Measurements from ENCODE around the gene CORIN.

The CORIN gene

DNA sequence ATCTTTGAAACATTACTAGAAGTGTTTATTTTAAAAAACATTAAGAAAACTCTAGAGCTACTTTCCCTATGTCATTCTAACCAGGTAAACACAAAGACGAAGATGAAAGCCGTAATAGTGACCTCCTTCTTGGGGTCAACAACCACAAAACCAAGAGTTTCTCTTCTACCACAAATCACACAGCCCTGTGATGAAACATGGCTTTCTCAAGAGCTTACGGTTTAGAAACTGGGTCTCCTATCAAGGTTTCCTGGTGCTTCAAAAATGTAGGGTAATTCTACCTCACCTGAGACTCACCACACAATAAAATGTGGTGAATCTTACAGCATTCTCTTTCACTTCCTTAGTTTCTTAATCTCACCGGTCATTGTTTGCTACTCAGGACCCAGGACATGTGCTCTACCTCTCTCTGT, 50.9 kb downstream of the CORIN start:
- Histone ChIP-seq H3K27me3 (replicated peaks; ENCODE audit: insufficient read depth, low read length) (peaks cover 83% of the 10 kb centered on the region), H2AFZ (ENCODE audit: low read length) (no peak overlapping the region), H3K4me1 (ENCODE audit: low read length) (peaks cover 13% of the 10 kb centered on the region), H3K27ac (ENCODE audit: low read length) (no peak overlapping the region), H3K79me2 (ENCODE audit: low read length) (no peaks in the 10 kb centered on the region), H3K4me2 (ENCODE audit: low read depth, low read length) (peak overlapping the region; percentile 25; the same call in 1 of the 2 replicates), H3K4me3 (ENCODE audit: low read length) (no peak overlapping the region), H3F3A (ENCODE audit: insufficient read depth, low read length) (peaks cover 19% of the 10 kb centered on the region), H4K20me1 (ENCODE audit: insufficient read depth, low read length) (peaks cover 5% of the 10 kb centered on the region), H3K9me3 (replicated peaks; ENCODE audit: insufficient read depth, low read length) (no peaks in the 10 kb centered on the region), H3K36me3 (replicated peaks; ENCODE audit: insufficient read depth, low read length) (no peaks in the 10 kb centered on the region), H3K9ac (ENCODE audit: low read length) (no peak overlapping the region), H3K9me2 (replicated peaks; ENCODE audit: insufficient read depth, low read length) (no peaks in the 10 kb centered on the region)
- TF ChIP-seq, protein P1, sequence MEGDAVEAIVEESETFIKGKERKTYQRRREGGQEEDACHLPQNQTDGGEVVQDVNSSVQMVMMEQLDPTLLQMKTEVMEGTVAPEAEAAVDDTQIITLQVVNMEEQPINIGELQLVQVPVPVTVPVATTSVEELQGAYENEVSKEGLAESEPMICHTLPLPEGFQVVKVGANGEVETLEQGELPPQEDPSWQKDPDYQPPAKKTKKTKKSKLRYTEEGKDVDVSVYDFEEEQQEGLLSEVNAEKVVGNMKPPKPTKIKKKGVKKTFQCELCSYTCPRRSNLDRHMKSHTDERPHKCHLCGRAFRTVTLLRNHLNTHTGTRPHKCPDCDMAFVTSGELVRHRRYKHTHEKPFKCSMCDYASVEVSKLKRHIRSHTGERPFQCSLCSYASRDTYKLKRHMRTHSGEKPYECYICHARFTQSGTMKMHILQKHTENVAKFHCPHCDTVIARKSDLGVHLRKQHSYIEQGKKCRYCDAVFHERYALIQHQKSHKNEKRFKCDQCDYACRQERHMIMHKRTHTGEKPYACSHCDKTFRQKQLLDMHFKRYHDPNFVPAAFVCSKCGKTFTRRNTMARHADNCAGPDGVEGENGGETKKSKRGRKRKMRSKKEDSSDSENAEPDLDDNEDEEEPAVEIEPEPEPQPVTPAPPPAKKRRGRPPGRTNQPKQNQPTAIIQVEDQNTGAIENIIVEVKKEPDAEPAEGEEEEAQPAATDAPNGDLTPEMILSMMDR (IDR thresholded peaks at IDR 0.05; ENCODE audit: low read length), result no peak
- TF ChIP-seq EZH2phosphoT487 (IDR thresholded peaks at IDR 0.05; ENCODE audit: low read length) (peak; percentile 98), EZH2 (optimal IDR thresholded peaks at IDR 0.05; ENCODE audit: low read depth, low read length) (no peak)
- DNase-seq, result peak; percentile 96

DNA sequence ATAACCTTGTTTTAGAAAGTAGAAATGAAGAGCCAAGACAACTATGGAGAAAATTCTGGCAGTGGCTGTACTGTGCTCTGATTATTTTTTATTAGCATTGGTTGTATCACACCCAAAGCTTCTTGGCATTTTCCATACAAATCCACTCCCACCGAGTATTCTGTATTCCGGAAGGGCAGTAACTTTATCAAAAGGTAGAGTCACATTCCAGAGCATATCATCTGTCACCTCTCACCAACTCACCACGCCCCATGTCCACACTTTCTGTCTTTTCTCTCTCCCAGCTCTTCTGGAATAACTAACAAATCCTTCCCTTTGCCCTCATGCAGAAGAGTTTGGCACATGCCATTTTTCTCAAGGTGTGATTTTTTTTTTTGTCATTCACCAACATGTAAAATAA, 52.7 kb downstream of the CORIN start:
- DNase-seq, result no peak
- H3K36me3 ChIP-seq (replicated peaks; ENCODE audit: insufficient read depth, low read length), result no peaks in the 10 kb centered on the region

DNA sequence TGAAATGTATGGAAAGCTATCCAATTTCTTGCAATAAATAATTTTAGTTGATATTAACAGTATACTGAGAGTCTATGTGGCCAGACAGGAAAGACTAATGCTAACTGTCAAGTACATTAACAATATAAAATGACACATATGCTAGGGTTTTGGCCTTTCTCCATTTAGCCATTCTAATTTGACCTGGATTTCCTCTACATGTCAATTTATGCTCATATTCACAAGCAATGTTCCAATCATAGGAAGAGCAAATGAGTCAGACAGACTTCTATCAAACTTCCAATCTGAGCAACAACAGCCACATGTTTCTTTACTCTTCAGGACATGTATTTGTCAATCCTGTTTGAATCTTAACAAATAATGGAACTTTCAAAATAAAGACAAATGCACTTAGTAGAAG, 53.6 kb downstream of the CORIN start:
- Histone ChIP-seq H3K27me3 (replicated peaks; ENCODE audit: insufficient read depth, low read length) (peaks cover 70% of the 10 kb centered on the region), H3K9ac (ENCODE audit: low read length) (no peak overlapping the region), H3K4me2 (ENCODE audit: low read depth, low read length) (no peak overlapping the region), H3K36me3 (replicated peaks; ENCODE audit: insufficient read depth, low read length) (no peaks in the 10 kb centered on the region), H3K9me2 (replicated peaks; ENCODE audit: insufficient read depth, low read length) (no peaks in the 10 kb centered on the region), H3K4me3 (ENCODE audit: low read length) (no peak overlapping the region), H2AFZ (ENCODE audit: low read length) (no peak overlapping the region), H3F3A (ENCODE audit: insufficient read depth, low read length) (peaks cover 19% of the 10 kb centered on the region), H3K79me2 (ENCODE audit: low read length) (no peaks in the 10 kb centered on the region), H3K27ac (ENCODE audit: low read length) (no peak overlapping the region), H3K9me3 (replicated peaks; ENCODE audit: insufficient read depth, low read length) (no peaks in the 10 kb centered on the region), H4K20me1 (ENCODE audit: insufficient read depth, low read length) (peaks cover 5% of the 10 kb centered on the region), H3K4me1 (ENCODE audit: low read length) (peaks cover 13% of the 10 kb centered on the region)
- TF ChIP-seq, protein P1 (IDR thresholded peaks at IDR 0.05; ENCODE audit: low read length), result no peak
- TF ChIP-seq EZH2 (optimal IDR thresholded peaks at IDR 0.05; ENCODE audit: low read depth, low read length) (no peak), EZH2phosphoT487 (IDR thresholded peaks at IDR 0.05; ENCODE audit: low read length) (no peak)
- DNase-seq, result no peak

More for the DNA sequence above, 52.7 kb downstream of the CORIN start:
- Histone ChIP-seq H2AFZ (ENCODE audit: low read length) (no peak overlapping the region), H4K20me1 (ENCODE audit: insufficient read depth, low read length) (peaks cover 5% of the 10 kb centered on the region), H3K4me3 (ENCODE audit: low read length) (no peak overlapping the region), H3K9ac (ENCODE audit: low read length) (no peak overlapping the region), H3K4me1 (ENCODE audit: low read length) (peaks cover 13% of the 10 kb centered on the region), H3K27ac (ENCODE audit: low read length) (no peak overlapping the region), H3K4me2 (ENCODE audit: low read depth, low read length) (no peak overlapping the region), H3K9me3 (replicated peaks; ENCODE audit: insufficient read depth, low read length) (no peaks in the 10 kb centered on the region), H3K9me2 (replicated peaks; ENCODE audit: insufficient read depth, low read length) (no peaks in the 10 kb centered on the region), H3K27me3 (replicated peaks; ENCODE audit: insufficient read depth, low read length) (peaks cover 74% of the 10 kb centered on the region), H3K79me2 (ENCODE audit: low read length) (no peaks in the 10 kb centered on the region), H3F3A (ENCODE audit: insufficient read depth, low read length) (peaks cover 19% of the 10 kb centered on the region)
- TF ChIP-seq EZH2phosphoT487 (IDR thresholded peaks at IDR 0.05; ENCODE audit: low read length), result no peak
- no peak for TF ChIP-seq EZH2 (optimal IDR thresholded peaks at IDR 0.05; ENCODE audit: low read depth, low read length)
- TF ChIP-seq, protein P1 (IDR thresholded peaks at IDR 0.05; ENCODE audit: low read length), result no peak

Measured in MM.1S (cell line).